GM23248 (cell line): ENCODE results near the gene ISCU.

ENCODE experiments used
- EZH2 ChIP-seq: fragments of 200-600 bp; sonication (generic); IDR thresholded peaks from 2 replicates; pipeline ENCODE4 v1.6.1; 2018; ENCODE audit warnings: antibody characterized with exemption, mild to moderate bottlenecking; ENCODE audit not compliant: insufficient read depth, poor library complexity, severe bottlenecking
- EZH2phosphoT487 ChIP-seq: fragments of 200-600 bp; sonication (generic); IDR thresholded peaks from 2 replicates; pipeline ENCODE4 v1.6.1; 2018; ENCODE audit warnings: antibody characterized with exemption, moderate library complexity, mild to moderate bottlenecking, low read depth; ENCODE audit not compliant: insufficient read depth

DNA sequence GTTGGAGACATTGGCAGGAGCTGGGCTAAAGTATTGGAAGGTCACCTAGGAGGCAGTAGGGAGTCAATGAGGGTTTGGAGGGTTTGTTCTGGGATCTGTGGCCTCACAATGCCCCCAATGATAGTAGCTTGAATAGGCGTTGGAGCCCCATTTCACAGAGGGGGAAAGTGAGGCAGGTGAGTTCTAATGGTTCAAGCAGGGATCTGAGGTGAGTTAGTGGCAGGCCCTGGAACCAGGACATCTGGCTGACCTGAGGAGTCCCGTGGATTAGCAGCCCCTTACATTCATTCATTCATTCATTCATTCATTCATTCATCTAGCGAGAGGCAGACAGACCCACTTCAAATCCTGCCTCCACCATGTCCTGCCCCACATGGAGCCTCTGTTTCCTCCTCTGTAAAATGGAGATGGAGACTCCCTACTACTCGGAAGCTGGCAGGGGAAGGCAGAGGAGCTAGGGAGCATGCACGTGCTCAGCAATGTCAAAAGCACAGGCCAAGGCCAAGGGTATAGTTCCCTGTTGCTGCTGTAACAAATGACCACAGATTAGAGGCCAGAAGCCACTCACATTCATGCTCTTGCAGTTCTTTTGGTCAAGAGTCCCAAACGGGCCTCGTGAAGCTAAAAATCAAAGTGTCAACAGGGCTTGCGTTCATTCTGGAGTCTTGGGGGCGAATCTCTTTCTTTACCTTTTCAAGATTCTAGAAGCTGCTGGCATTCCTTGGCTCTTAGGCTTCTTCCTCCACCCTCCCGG is 37.7 kb downstream of the ISCU start:
- TF ChIP-seq EZH2phosphoT487 (no peak), EZH2 (no peak)
